Uterus (tissue), 2 donors: ENCODE results near the gene FBXL3.

Source experiments
- CTCF ChIP-seq, 4 experiments: fragments of 200-600 bp in 2 of 4; fragments of 450-650 bp in 2 of 4; sonication (generic) in 2 of 4; IDR thresholded peaks; one replicate each; pipeline ENCODE4 v1.5.1; 2016 to 2019; ENCODE audit warnings: antibody characterized with exemption in 4 of 4, mild to moderate bottlenecking in 2 of 4, moderate library complexity in 1 of 4
- POLR2A ChIP-seq, 2 donors: fragments of 450-650 bp; IDR thresholded peaks; one replicate each; pipeline ENCODE4 v1.6.1; 2016; ENCODE audit warnings: antibody characterized with exemption in 2 of 2, mild to moderate bottlenecking in 1 of 2, moderate library complexity in 1 of 2

GRCh38 chr13:77014906-77015685, 11.9 kb downstream of the FBXL3 start:
- no peak for TF ChIP-seq POLR2A (IDR thresholded peaks at IDR 0.05)
- no peak for TF ChIP-seq CTCF (IDR thresholded peaks at IDR 0.05)
